Omental fat pad (tissue), 4 donors: ENCODE results near the gene SFXN1. TPM values are rescaled to one million over a fixed set of nuclear protein-coding genes. Genes with fewer than 3 reads are reported as not detected.
"Not testable (repeated sequence)": the region's sequence is repeated elsewhere in the genome, so short reads cannot be mapped to it uniquely, and the experiment has no call there.

Experiments used
- ATAC-seq: fragments of 150-250 bp; one replicate; pipeline ENCODE4 v1.9.1; 2016; ENCODE audit warnings: mild to moderate bottlenecking, moderate library complexity; ENCODE audit not compliant: low FRiP score
- DNase-seq: peaks from one replicate; pipeline ENCODE4 v3.0.0-alpha.2; 2019; ENCODE audit warnings: low spot score
- CTCF ChIP-seq, 3 donors: fragments of 450-650 bp; IDR thresholded peaks; one replicate each; pipeline ENCODE4 v1.5.1; 2016 to 2017; ENCODE audit warnings: antibody characterized with exemption in 3 of 3, mild to moderate bottlenecking in 3 of 3, moderate library complexity in 2 of 3
- total RNA-seq, 4 donors: library from RNA; depleted of rRNA; stranded (reverse); fragments of >200 nt; gene quantifications; one replicate each; pipeline ENCODE4 v1.1.0, GENCODE V29; 2016

SFXN1 gene
- total RNA-seq, 4 donors from 2014 or later: 18.8 to 32.6 (median 23.7) TPM

GRCh38 chr5:175494264-175495183, 16.2 kb downstream of the SFXN1 start:
- no peak for TF ChIP-seq CTCF (IDR thresholded peaks at IDR 0.05)
- ATAC-seq (no peak), DNase-seq (no peak)

GRCh38 chr5:175501759-175502158, 23.4 kb downstream of the SFXN1 start:
- ATAC-seq: no peak
- DNase-seq: no peak
- TF ChIP-seq CTCF (IDR thresholded peaks at IDR 0.05): no peak

GRCh38 chr5:175507671-175508070, 29.3 kb downstream of the SFXN1 start:
- not testable (repeated sequence) for ATAC-seq, DNase-seq

GRCh38 chr5:175508896-175509295, 30.5 kb downstream of the SFXN1 start:
- DNase-seq: no peak
- TF ChIP-seq CTCF (IDR thresholded peaks at IDR 0.05): no peak
- ATAC-seq: no peak

- ATAC-seq (no peak), DNase-seq (no peak)
- no peak for TF ChIP-seq CTCF (IDR thresholded peaks at IDR 0.05)
Observed at GRCh38 chr5:175513297-175513696, 34.9 kb downstream of the SFXN1 start.

GRCh38 chr5:175513726-175514125, 35.4 kb downstream of the SFXN1 start:
- no peak for TF ChIP-seq CTCF (IDR thresholded peaks at IDR 0.05)
- ATAC-seq: no peak
- DNase-seq: no peak

GRCh38 chr5:175516933-175517823, 38.8 kb downstream of the SFXN1 start:
- TF ChIP-seq CTCF (IDR thresholded peaks at IDR 0.05): no peak
- ATAC-seq (no peak), DNase-seq (no peak)
